PC-9 (cell line): ENCODE data around the gene ST13. TPM values are rescaled to one million over a fixed set of nuclear protein-coding genes. Genes with fewer than 3 reads are reported as not detected.

Experiments
- BruUV-seq: library from RNA; stranded (reverse); fragments of 400-500 nt; replicated peaks from 2 replicates; lab custom pipeline; 2021; lab: Mats Ljungman, UMichigan
- CTCF ChIA-PET: fragments of 300-600 bp; sonication (Branson Sonifier 250); formaldehyde crosslinking; loops from one replicate; lab custom pipeline; 2022; ENCODE audit warnings: antibody characterized with exemption; lab: Charles Lee
- POLR2A ChIA-PET: fragments of 300-600 bp; sonication (Branson Sonifier 250); formaldehyde crosslinking; loops from one replicate; lab custom pipeline; 2022; ENCODE audit warnings: antibody characterized with exemption; ENCODE audit not compliant: unreplicated experiment; lab: Charles Lee
- DNase-seq, 2 experiments: peaks; one replicate each; pipeline versions ENCODE4 v3.0.0 to v3.0.0-alpha.2; 2015 to 2022; ENCODE audit warnings: mixed read lengths in 1 of 2
- H2AFZ ChIP-seq: fragments of 200-600 bp; sonication (generic); 2 replicates; pipeline ENCODE4 v1.8.1; 2017; ENCODE audit warnings: antibody characterized with exemption
- H3F3A ChIP-seq: fragments of 200-600 bp; sonication (generic); 2 replicates; pipeline ENCODE4 v1.8.1; 2017; ENCODE audit warnings: antibody characterized with exemption, mild to moderate bottlenecking, low read depth; ENCODE audit not compliant: insufficient read depth
- H3K27ac ChIP-seq: fragments of 200-600 bp; sonication (generic); 2 replicates; pipeline ENCODE4 v1.6.1; 2016; ENCODE audit warnings: mixed run types
- H3K27me3 ChIP-seq: fragments of 200-600 bp; sonication (generic); 2 replicates; pipeline ENCODE4 v1.6.1; 2016; ENCODE audit warnings: low read depth, mixed run types; ENCODE audit not compliant: insufficient read depth
- H3K36me3 ChIP-seq: fragments of 200-600 bp; sonication (generic); 2 replicates; pipeline ENCODE4 v1.6.1; 2016; ENCODE audit warnings: low read depth, mixed run types
- H3K4me1 ChIP-seq: fragments of 200-600 bp; sonication (generic); replicated peaks from 2 replicates; pipeline ENCODE4 v1.6.1; 2016; ENCODE audit warnings: mixed run types; ENCODE audit not compliant: insufficient read depth
- H3K4me2 ChIP-seq: fragments of 200-600 bp; sonication (generic); 2 replicates; pipeline ENCODE4 v1.6.1; 2017; ENCODE audit warnings: mixed run types
- H3K4me3 ChIP-seq: fragments of 200-600 bp; sonication (generic); 2 replicates; pipeline ENCODE4 v1.6.1; 2016; ENCODE audit warnings: mixed run types
- H3K79me2 ChIP-seq: fragments of 200-600 bp; sonication (generic); 2 replicates; pipeline ENCODE4 v1.6.1; 2017; ENCODE audit warnings: low read depth, mixed run types
- H3K9me2 ChIP-seq: fragments of 200-600 bp; sonication (generic); 2 replicates; pipeline ENCODE4 v1.8.1; 2017; ENCODE audit warnings: mild to moderate bottlenecking; ENCODE audit not compliant: insufficient read depth
- H3K9me3 ChIP-seq: fragments of 200-600 bp; sonication (generic); 2 replicates; pipeline ENCODE4 v1.8.1; 2016; ENCODE audit warnings: low read depth; ENCODE audit not compliant: insufficient read depth
- H4K20me1 ChIP-seq: fragments of 200-600 bp; sonication (generic); 2 replicates; pipeline ENCODE4 v1.8.1; 2017; ENCODE audit not compliant: insufficient read depth
- CTCF ChIP-seq: fragments of 200-600 bp; sonication (generic); conservative IDR thresholded peaks from 2 replicates; pipeline ENCODE4 v1.6.1; 2017; ENCODE audit warnings: mixed run types, antibody characterized with exemption, mild to moderate bottlenecking, moderate library complexity
- EZH2 ChIP-seq: fragments of 200-600 bp; sonication (generic); IDR thresholded peaks from 2 replicates; pipeline ENCODE4 v1.8.0; 2017; ENCODE audit warnings: antibody characterized with exemption, low read depth
- intact Hi-C: fragments of 100-400 bp; cut with micrococcal nuclease; formaldehyde crosslinking; loops from one replicate; pipeline ENCODE4 v1.10.0; 2022; ENCODE audit not compliant: unreplicated experiment
- total RNA-seq: library from RNA; stranded (reverse); gene quantifications from 2 replicates; pipeline ENCODE4 v1.2.3, GENCODE V29; 2021

Gene ST13
- total RNA-seq, 1 experiment from 2014 or later: 285 TPM

- no TSS peak for BruUV-seq
- Histone ChIP-seq H3K27ac (no peak overlapping the region), H3K9me3 (no peaks in the 10 kb centered on the region), H3K9me2 (no peaks in the 10 kb centered on the region), H4K20me1 (peaks cover 8% of the 10 kb centered on the region; the same call in 1 of the 2 replicates), H3K4me1 (no peaks in the 10 kb centered on the region), H3K4me2 (no peak overlapping the region), H3K4me3 (no peak overlapping the region), H2AFZ (no peak overlapping the region), H3K27me3 (no peaks in the 10 kb centered on the region), H3F3A (0 out of 2 replicates have a peak, but pooled peaks cover 12% of the 10 kb centered on the region), H3K36me3 (peaks cover 15% of the 10 kb centered on the region), H3K79me2 (peaks cover 5% of the 10 kb centered on the region; the same call in 1 of the 2 replicates)
- intact Hi-C loops: no loop called here
- ChIA-PET POLR2A (no interaction called here), CTCF (no interaction called here)
- no peak for DNase-seq
- TF ChIP-seq EZH2 (no peak), CTCF (no peak)
Observed at GRCh38 chr22:40797427-40797826, 59.0 kb downstream of the ST13 start.

- Histone ChIP-seq H3K4me1 (no peaks in the 10 kb centered on the region), H3K9me3 (no peaks in the 10 kb centered on the region), H3K79me2 (peaks cover 5% of the 10 kb centered on the region; the same call in 1 of the 2 replicates), H3K36me3 (peaks cover 23% of the 10 kb centered on the region), H3F3A (0 out of 2 replicates have a peak, but pooled peaks cover 3% of the 10 kb centered on the region), H2AFZ (no peak overlapping the region), H3K27me3 (no peaks in the 10 kb centered on the region), H3K9me2 (no peaks in the 10 kb centered on the region), H3K4me2 (no peak overlapping the region), H4K20me1 (peaks cover 9% of the 10 kb centered on the region; the same call in 1 of the 2 replicates), H3K4me3 (no peak overlapping the region), H3K27ac (no peak overlapping the region)
- CTCF ChIA-PET: no interaction called here
- TF ChIP-seq CTCF: no peak
- no peak for TF ChIP-seq EZH2
- no TSS peak for BruUV-seq
- intact Hi-C loops: no loop called here
- POLR2A ChIA-PET: no interaction called here
- no peak for DNase-seq
Observed at GRCh38 chr22:40792451-40792850, 64.0 kb downstream of the ST13 start.

GRCh38 chr22:40791241-40791640 is 65.2 kb downstream of the ST13 start:
- CTCF ChIA-PET: no interaction called here

More at GRCh38 chr22:40791241-40791640, 65.2 kb downstream of the ST13 start:
- Histone ChIP-seq H3K27ac (no peak overlapping the region), H3K79me2 (peaks cover 5% of the 10 kb centered on the region; the same call in 1 of the 2 replicates), H4K20me1 (peaks cover 9% of the 10 kb centered on the region; the same call in 1 of the 2 replicates), H3K4me3 (no peak overlapping the region), H3K4me2 (no peak overlapping the region), H3F3A (no peaks in the 10 kb centered on the region), H3K9me2 (no peaks in the 10 kb centered on the region), H3K4me1 (no peaks in the 10 kb centered on the region), H3K9me3 (no peaks in the 10 kb centered on the region), H3K27me3 (no peaks in the 10 kb centered on the region), H3K36me3 (peaks cover 23% of the 10 kb centered on the region), H2AFZ (no peak overlapping the region)
- intact Hi-C loops: no loop called here
- BruUV-seq: no TSS peak
- no peak for DNase-seq
- POLR2A ChIA-PET: no interaction called here
- TF ChIP-seq CTCF: no peak
- TF ChIP-seq EZH2: no peak
